H1 (cell line): Measurements from ENCODE around the gene ARHGEF6. TPM values are rescaled to one million over a fixed set of nuclear protein-coding genes. Genes with fewer than 3 reads are reported as not detected.

Experiments
- CTCF ChIA-PET: fragments of 300-600 bp; sonication (Branson Sonifier 250); formaldehyde crosslinking; loops from one replicate; lab custom pipeline; 2021; ENCODE audit not compliant: partially characterized antibody; lab: Charles Lee
- POLR2A ChIA-PET: fragments of 300-600 bp; sonication (Branson Sonifier 250); formaldehyde crosslinking; loops from one replicate; lab custom pipeline; 2021; ENCODE audit warnings: inconsistent platforms; ENCODE audit not compliant: partially characterized antibody; lab: Charles Lee
- DNase-seq, 2 experiments: peaks; one replicate each; pipeline versions ENCODE4 v3.0.0 to v3.0.0-alpha.2; 2010 to 2022; ENCODE audit warnings: low spot score in 2 of 2, low read depth in 1 of 2, mixed read lengths in 1 of 2
- FAIRE-seq: peaks from 2 replicates; lab custom pipeline; 2011; peaks lifted over from hg19 to GRCh38; lab: Jason Lieb, UNC
- H2AFZ ChIP-seq: 2 replicates; pipeline ENCODE4 v1.8.1; 2012; ENCODE audit warnings: low read length, inconsistent platforms
- H2AK5ac ChIP-seq: 2 replicates; pipeline ENCODE4 v1.6.1; 2013; ENCODE audit warnings: low read depth, low read length
- H2BK120ac ChIP-seq: replicated peaks from 2 replicates; pipeline ENCODE3; 2013; ENCODE audit warnings: low read depth, low read length, inconsistent platforms
- H2BK12ac ChIP-seq: 2 replicates; pipeline ENCODE4 v1.6.1; 2013; ENCODE audit warnings: low read depth, low read length
- H2BK15ac ChIP-seq: 2 replicates; pipeline ENCODE4 v1.6.1; 2013; ENCODE audit warnings: low read length
- H2BK20ac ChIP-seq: 2 replicates; pipeline ENCODE4 v1.6.1; 2013; ENCODE audit warnings: low read length
- H2BK5ac ChIP-seq: 2 replicates; pipeline ENCODE4 v1.6.1; 2013; ENCODE audit warnings: low read depth, low read length
- H3K14ac ChIP-seq: 2 replicates; pipeline ENCODE4 v1.6.1; 2013; ENCODE audit warnings: inconsistent platforms; ENCODE audit not compliant: insufficient read length
- H3K18ac ChIP-seq: 2 replicates; pipeline ENCODE4 v1.6.1; 2013; ENCODE audit warnings: low read length; ENCODE audit errors: extremely low read depth
- H3K23ac ChIP-seq: 2 replicates; pipeline ENCODE4 v1.6.1; 2013; ENCODE audit warnings: inconsistent platforms; ENCODE audit not compliant: insufficient read length
- H3K23me2 ChIP-seq: 2 replicates; pipeline ENCODE4 v1.6.1; 2013; ENCODE audit warnings: low read depth, low read length
- H3K27ac ChIP-seq: 2 replicates; pipeline ENCODE4 v1.6.1; 2011; ENCODE audit warnings: low read depth, low read length, inconsistent platforms
- H3K27me3 ChIP-seq, 4 experiments: replicated peaks in 1 of 4; 1 replicate in 1 of 4; 2 replicates in 3 of 4; pipeline versions ENCODE4 v1.6.1 to v1.8.1; 2011 to 2013; ENCODE audit warnings: low read length in 3 of 4, mild to moderate bottlenecking in 3 of 4, inconsistent platforms in 2 of 4, mixed read lengths in 2 of 4, moderate library complexity in 1 of 4; ENCODE audit not compliant: control insufficient read depth in 3 of 4, insufficient read depth in 3 of 4; ENCODE audit errors: extremely low read depth in 1 of 4
- H3K36me3 ChIP-seq, 4 experiments: 2 replicates each; pipeline versions ENCODE4 v1.6.1 to v1.8.1; 2011 to 2013; ENCODE audit warnings: mild to moderate bottlenecking in 4 of 4, low read length in 3 of 4, moderate library complexity in 2 of 4, control low read depth in 1 of 4, inconsistent platforms in 1 of 4; ENCODE audit not compliant: insufficient read depth in 4 of 4, control insufficient read depth in 2 of 4
- H3K4ac ChIP-seq: replicated peaks from 2 replicates; pipeline ENCODE3; 2013; ENCODE audit warnings: low read length, low read depth, mixed read lengths, inconsistent platforms; ENCODE audit not compliant: insufficient read length
- H3K4me1 ChIP-seq, 4 experiments: replicated peaks in 1 of 4; 1 replicate in 1 of 4; 2 replicates in 3 of 4; pipeline versions ENCODE4 v1.6.1 to v1.8.1; 2011 to 2013; ENCODE audit warnings: low read length in 3 of 4, inconsistent platforms in 2 of 4, mixed read lengths in 1 of 4; ENCODE audit not compliant: insufficient read depth in 4 of 4, control insufficient read depth in 3 of 4
- H3K4me2 ChIP-seq, 2 experiments: 2 replicates each; pipeline versions ENCODE4 v1.6.1 to v1.8.1; 2011 to 2013; ENCODE audit warnings: low read depth in 2 of 2, low read length in 2 of 2, control low read depth in 1 of 2, inconsistent platforms in 1 of 2, mild to moderate bottlenecking in 1 of 2; ENCODE audit not compliant: insufficient read depth in 1 of 2
- H3K4me3 ChIP-seq, 4 experiments: fragments of 200-600, 300-600 bp in 1 of 4; sonication (generic), shearing (Covaris generic), sonication (Bioruptor Twin) in 1 of 4; 2 replicates each; pipeline versions ENCODE4 v1.5.1 to v1.8.1; 2011 to 2016; ENCODE audit warnings: low read length in 4 of 4, low read depth in 3 of 4, control low read depth in 2 of 4, inconsistent platforms in 2 of 4, mild to moderate bottlenecking in 2 of 4, mixed read lengths in 1 of 4, moderate library complexity in 1 of 4; ENCODE audit not compliant: insufficient read depth in 2 of 4; ENCODE audit errors: extremely low read depth in 1 of 4
- H3K56ac ChIP-seq: replicated peaks from 2 replicates; pipeline ENCODE3; 2013; ENCODE audit warnings: low read depth, mild to moderate bottlenecking, mixed read lengths, low read length, inconsistent platforms; ENCODE audit not compliant: insufficient read length
- H3K79me1 ChIP-seq: 2 replicates; pipeline ENCODE4 v1.6.1; 2013; ENCODE audit warnings: low read depth, low read length, control low read depth
- H3K79me2 ChIP-seq, 2 experiments: 2 replicates each; pipeline versions ENCODE4 v1.6.1 to v1.8.1; 2012 to 2013; ENCODE audit warnings: low read length in 2 of 2, mild to moderate bottlenecking in 2 of 2, inconsistent platforms in 1 of 2; ENCODE audit not compliant: insufficient read depth in 2 of 2, control insufficient read depth in 1 of 2
- H3K9ac ChIP-seq, 4 experiments: replicated peaks in 1 of 4; 1 replicate in 1 of 4; 2 replicates in 3 of 4; pipeline versions ENCODE4 v1.6.1 to v1.8.1; 2011 to 2013; ENCODE audit warnings: low read depth in 3 of 4, low read length in 3 of 4, control low read depth in 2 of 4, mild to moderate bottlenecking in 2 of 4, moderate library complexity in 2 of 4, inconsistent platforms in 1 of 4; ENCODE audit errors: extremely low read depth in 1 of 4
- H3K9me3 ChIP-seq, 2 experiments: 2 replicates each; pipeline versions ENCODE4 v1.6.1 to v1.8.1; 2012 to 2013; ENCODE audit warnings: mild to moderate bottlenecking in 2 of 2, moderate library complexity in 2 of 2, control low read depth in 1 of 2, inconsistent platforms in 1 of 2, low read depth in 1 of 2, low read length in 1 of 2, mixed read lengths in 1 of 2; ENCODE audit not compliant: insufficient read depth in 2 of 2
- H4K20me1 ChIP-seq, 2 experiments: replicated peaks in 1 of 2; 2 replicates each; pipeline versions ENCODE3 to v1.8.1; 2011 to 2013; ENCODE audit warnings: inconsistent platforms in 2 of 2, low read length in 2 of 2, mild to moderate bottlenecking in 1 of 2; ENCODE audit not compliant: insufficient read depth in 2 of 2, control insufficient read depth in 1 of 2
- H4K5ac ChIP-seq: 2 replicates; pipeline ENCODE4 v1.6.1; 2013; ENCODE audit warnings: low read length, low read depth, mixed read lengths, inconsistent platforms; ENCODE audit not compliant: insufficient read length
- H4K8ac ChIP-seq: 2 replicates; pipeline ENCODE4 v1.8.0; 2013; ENCODE audit warnings: mild to moderate bottlenecking, moderate library complexity, low read length, inconsistent platforms; ENCODE audit not compliant: insufficient read depth; ENCODE audit errors: extremely low read depth
- H4K91ac ChIP-seq: replicated peaks from 2 replicates; pipeline ENCODE3; 2013; ENCODE audit warnings: low read length, mixed read lengths, inconsistent platforms; ENCODE audit not compliant: insufficient read length
- ASH2L ChIP-seq: fragments of 200-600, 300-600 bp; sonication (generic); IDR thresholded peaks from one replicate; pipeline ENCODE4 v1.7.1; 2017; ENCODE audit warnings: low read length
- SIN3A ChIP-seq, 2 experiments: IDR thresholded peaks in 1 of 2; conservative IDR thresholded peaks in 1 of 2; 2 replicates each; pipeline ENCODE4 v1.6.1; 2011 to 2012; ENCODE audit warnings: low read length in 2 of 2, improper control_type of control experiment in 1 of 2, low read depth in 1 of 2, mild to moderate bottlenecking in 1 of 2
- TAF1 ChIP-seq: IDR thresholded peaks from 2 replicates; pipeline ENCODE4 v1.6.1; 2011; ENCODE audit warnings: mild to moderate bottlenecking, low read depth, low read length
- polyA plus RNA-seq, 7 experiments: library from polyadenylated mRNA; depleted of rRNA in 3 of 7; stranded (reverse) in 5 of 7; unstranded in 2 of 7; fragments of >200 nt in 5 of 7; fragments of 200-250 nt in 2 of 7; gene quantifications; 1 replicate in 5 of 7; 2 replicates in 1 of 7; 4 replicates in 1 of 7; pipeline versions ENCODE4 v1.2.1 to v1.2.3, GENCODE V29; 2011 to 2013; ENCODE audit warnings: missing spikeins in 2 of 7, mixed read lengths in 2 of 7
- total RNA-seq: library from RNA; stranded (reverse); fragmentation: NEBNext Ultra II Directional; extraction: Animal tissue kit (Norgen Biotek cat#: 25700); gene quantifications from 2 replicates; pipeline ENCODE4 v1.2.1, GENCODE V29; 2021

ARHGEF6 gene
- total and polyA plus RNA-seq, 2 of the 8 experiments (the other 6 are each of a cell fraction or from before 2014, with no cell fraction given): 3.6 to 3.7 TPM

- Histone ChIP-seq H2BK5ac (no peak overlapping the region), H3K9me3 (no peaks in the 10 kb centered on the region), H3K4ac (no peak overlapping the region)
- no peak for TF ChIP-seq TAF1
- TF ChIP-seq ASH2L: no peak
- TF ChIP-seq SIN3A (conservative IDR thresholded peaks at IDR 0.05 in 1 of 2, IDR thresholded peaks at IDR 0.05 in 1 of 2; ENCODE audit: low read depth in 1 of 2, low read length in 2 of 2): no peak
- TF ChIP-seq, all 59 proteins: peak for 0
- no peak overlapping the region for H4K91ac ChIP-seq
- H3K4me2 ChIP-seq: no peak overlapping the region
- H2BK15ac ChIP-seq: no peak overlapping the region
- no peak overlapping the region for H3K18ac ChIP-seq
- H2BK120ac ChIP-seq: no peak overlapping the region
- no peaks in the 10 kb centered on the region for H3K79me1 ChIP-seq
- H3K23ac ChIP-seq: no peak overlapping the region
- ChIA-PET CTCF (interaction anchor here (0.6 to 1.3 kb wide), 2 partner anchors 13 to 74 kb away, joined by 3 read pairs; no protein-coding TSS in a partner anchor), POLR2A (no interaction called here)
- H2BK12ac ChIP-seq: no peak overlapping the region
- DNase-seq: no peak
- H3K4me1 ChIP-seq: no peaks in the 10 kb centered on the region
- H3K14ac ChIP-seq: no peak overlapping the region
- FAIRE-seq: no peak
- no peak overlapping the region for H2BK20ac ChIP-seq
- no peak overlapping the region for H3K9ac ChIP-seq
- no peak overlapping the region for H3K27ac ChIP-seq
- H3K56ac ChIP-seq: no peak overlapping the region
- no peaks in the 10 kb centered on the region for H3K79me2 ChIP-seq
- H3K27me3 ChIP-seq: no peaks in the 10 kb centered on the region
- H3K23me2 ChIP-seq: no peaks in the 10 kb centered on the region
- H4K8ac ChIP-seq: no peak overlapping the region
- no peaks in the 10 kb centered on the region for H4K20me1 ChIP-seq
- H4K5ac ChIP-seq: no peak overlapping the region
- H2AK5ac ChIP-seq: no peak overlapping the region
- no peak overlapping the region for H2AFZ ChIP-seq
- H3K4me3 ChIP-seq: no peak overlapping the region
- H3K36me3 ChIP-seq: no peaks in the 10 kb centered on the region
Observed at GRCh38 chrX:136620780-136621179, 160.0 kb downstream of the ARHGEF6 start.
